SK-N-MC (cell line): ENCODE data around the gene SLC50A1.
A peak's percentile ranks its signal among the peaks of the same experiment; 100 is the strongest.

Experiments used
- EZH2 ChIP-seq: fragments of 200-600 bp; sonication (generic); IDR thresholded peaks from one replicate; pipeline ENCODE4 v1.6.1; 2017; ENCODE audit warnings: antibody characterized with exemption
- FOXP2 ChIP-seq: optimal IDR thresholded peaks from 2 replicates; pipeline ENCODE3; 2011; ENCODE audit warnings: mild to moderate bottlenecking, moderate library complexity; ENCODE audit not compliant: insufficient read depth; ENCODE audit errors: extremely low read length, control extremely low read depth
- POLR2AphosphoS5 ChIP-seq: IDR thresholded peaks from 2 replicates; pipeline ENCODE4 v1.6.1; 2012; ENCODE audit warnings: mild to moderate bottlenecking, low read depth, low read length, borderline replicate concordance

- TF ChIP-seq EZH2 (no peak), POLR2AphosphoS5 (peak; percentile 50), FOXP2 (no peak)
Observed at GRCh38 chr1:155126556-155127104, 9.0 kb upstream of the SLC50A1 start.
